ENCODE measurements around the gene PPP4R2.
A peak's percentile ranks its signal among the peaks of the same experiment; 100 is the strongest.

Gene PPP4R2

DNA sequence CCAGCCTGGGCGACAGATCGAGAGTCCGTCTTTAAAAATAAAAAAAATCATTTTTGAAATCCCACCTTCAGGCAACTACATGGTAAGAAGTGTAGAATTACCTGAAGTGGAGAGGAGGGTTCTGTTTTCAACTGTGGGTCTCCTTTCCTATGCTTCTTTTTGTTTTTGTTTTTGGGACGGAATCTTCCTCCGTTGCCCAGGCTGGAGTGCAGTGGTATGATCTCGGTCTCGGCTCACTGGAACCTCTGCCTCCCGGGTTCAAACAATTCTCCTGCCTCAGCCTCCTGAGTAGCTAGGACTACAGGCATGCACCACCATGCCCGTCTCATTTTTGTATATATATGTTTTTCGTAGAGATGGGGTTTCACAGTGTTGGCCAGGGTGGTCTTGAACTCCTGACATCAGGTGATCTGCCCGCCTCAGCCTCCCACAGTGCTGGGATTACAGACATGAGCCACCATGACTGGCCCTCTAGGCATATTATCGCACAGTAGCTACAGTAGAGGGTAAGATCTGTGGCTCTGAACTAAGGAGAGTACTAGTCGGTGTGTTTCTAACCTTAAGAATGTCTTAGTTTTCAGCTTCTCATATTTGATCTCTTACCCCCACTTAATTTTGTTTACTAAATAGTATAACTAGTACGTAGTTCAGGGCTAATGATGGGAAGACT lies 73.3 kb downstream of the PPP4R2 start:
- no peak for DNase-seq (ENCODE audit: low read depth in 2 of 2)

DNA sequence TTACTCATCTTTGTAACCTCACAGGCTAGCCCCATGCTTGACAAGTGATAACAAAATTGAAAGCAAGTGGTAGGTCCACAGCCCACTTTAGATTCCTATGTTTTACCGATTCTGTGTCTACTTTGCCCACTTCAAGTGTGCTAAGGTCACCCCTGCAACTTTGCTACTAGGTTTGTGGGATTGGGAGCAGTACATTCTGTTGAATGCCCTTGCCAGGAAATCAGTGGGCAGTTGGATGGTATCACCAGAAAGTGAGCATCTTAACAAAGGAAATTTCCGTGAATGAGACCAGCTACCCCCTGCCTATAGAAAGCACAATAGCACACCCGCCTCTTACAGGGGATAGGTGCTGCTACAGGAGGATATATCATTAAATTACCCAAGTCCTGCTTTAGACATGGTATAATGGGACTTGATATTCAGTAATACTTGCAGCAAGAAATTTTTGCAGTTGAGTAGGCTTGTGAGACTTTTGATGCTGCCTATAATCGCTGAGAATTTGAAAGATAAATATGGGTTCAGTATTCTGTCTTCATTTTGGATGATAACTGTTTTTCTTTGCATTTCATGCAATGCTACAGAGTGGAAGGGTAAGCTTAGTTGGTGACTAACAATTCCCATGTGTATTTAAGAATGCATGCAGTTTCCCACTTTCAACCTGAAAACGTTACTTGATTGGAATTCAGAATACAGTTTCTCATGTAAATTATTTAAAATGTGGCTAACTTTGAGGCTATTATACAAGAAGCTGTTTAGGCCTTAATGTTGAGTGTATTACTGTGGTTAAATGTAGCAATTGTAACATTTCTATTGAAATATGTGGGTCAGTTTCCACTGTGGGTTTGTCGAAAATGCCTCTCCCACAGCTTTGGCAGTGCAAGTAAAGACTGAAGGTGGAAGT lies 74.3 kb downstream of the PPP4R2 start:
- DNase-seq (ENCODE audit: low read depth in 2 of 2): no peak

GRCh38 chr3:73071952-73072351 lies 75.3 kb downstream of the PPP4R2 start:
- no peak for DNase-seq (ENCODE audit: low read depth in 2 of 2)

DNA sequence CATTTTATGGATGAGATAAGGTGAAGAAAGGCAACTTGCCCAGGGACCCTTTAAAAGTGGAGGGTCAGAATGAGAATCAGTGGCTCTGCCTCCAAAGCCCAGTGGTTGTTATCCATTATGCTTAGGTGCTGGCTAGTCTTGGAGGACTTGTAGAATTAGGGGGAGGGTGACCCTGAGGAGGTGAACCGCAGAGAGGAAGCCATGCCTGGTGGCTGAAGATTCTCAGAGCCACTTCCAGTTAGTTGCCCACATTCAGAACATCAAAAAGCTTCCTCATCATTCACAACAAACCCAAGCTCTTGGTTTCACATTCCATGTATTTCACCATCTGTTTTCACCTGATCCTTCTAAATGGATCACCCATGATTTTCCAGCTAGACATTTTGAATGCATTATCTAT lies 76.0 kb downstream of the PPP4R2 start:
- DNase-seq (ENCODE audit: low read depth in 2 of 2): no peak

GRCh38 chr3:73073091-73073707 lies 76.6 kb downstream of the PPP4R2 start:
- DNase-seq (ENCODE audit: low read depth in 2 of 2): no peak

GRCh38 chr3:73074781-73075180 lies 78.2 kb downstream of the PPP4R2 start:
- DNase-seq (ENCODE audit: low read depth in 2 of 2): no peak

DNA sequence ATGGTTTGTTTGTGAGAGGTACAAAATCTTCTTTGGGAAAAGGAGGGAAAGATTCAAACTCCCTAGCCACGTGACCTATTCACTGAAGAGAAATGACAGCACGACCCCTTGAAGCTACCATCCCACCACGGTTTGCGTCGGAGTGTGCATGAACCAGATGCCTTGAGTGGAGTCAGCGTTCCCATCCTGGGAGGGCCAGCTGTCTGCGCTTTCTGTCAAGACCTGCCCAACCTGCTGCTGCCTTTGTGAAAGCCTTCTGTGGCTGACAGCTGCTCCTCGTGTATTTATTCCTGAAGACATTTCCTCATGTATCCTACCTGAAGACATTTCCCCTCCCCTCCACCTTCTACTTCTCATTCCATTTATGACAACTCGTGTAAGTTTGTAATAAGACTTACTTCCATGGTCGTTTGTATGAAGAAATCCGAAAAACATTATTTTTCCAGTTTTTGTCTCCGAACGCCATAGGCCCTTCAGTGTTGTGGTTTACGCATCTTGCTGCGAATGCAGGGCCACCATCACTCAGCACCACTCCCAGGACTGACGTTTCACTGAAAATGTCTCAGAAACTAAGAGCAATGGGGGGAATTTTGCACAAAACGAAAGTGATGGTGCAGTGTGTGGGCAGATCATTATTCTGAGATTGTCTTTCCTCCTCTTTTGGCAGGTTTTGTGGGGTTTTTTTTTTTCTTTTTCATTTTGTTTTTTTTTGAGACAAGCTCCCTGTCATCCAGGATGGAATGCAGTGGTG lies 83.8 kb downstream of the PPP4R2 start:
- peak in 1 of 2 donors; percentile 8 for DNase-seq (ENCODE audit: low read depth in 2 of 2)

DNA sequence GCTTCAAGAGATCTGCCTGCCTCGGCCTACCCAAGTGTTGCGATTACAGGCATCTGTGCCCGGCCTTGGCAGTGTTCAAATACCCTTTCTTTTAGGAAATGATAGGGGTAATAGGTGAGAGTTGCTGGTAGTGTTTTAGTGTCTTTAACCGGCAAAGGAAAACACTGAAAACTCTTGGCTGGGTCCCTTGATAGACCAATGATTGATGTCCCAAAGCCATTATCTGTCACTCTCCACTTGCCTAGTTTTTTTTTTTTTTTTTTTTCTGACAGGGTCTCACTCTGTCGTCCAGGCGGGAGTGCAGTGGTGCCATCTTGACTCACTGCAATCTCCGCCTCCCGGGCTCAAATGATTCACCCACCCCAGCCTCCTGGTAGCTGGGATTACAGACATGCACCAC lies 84.5 kb downstream of the PPP4R2 start:
- DNase-seq (ENCODE audit: low read depth in 2 of 2): no peak

DNA sequence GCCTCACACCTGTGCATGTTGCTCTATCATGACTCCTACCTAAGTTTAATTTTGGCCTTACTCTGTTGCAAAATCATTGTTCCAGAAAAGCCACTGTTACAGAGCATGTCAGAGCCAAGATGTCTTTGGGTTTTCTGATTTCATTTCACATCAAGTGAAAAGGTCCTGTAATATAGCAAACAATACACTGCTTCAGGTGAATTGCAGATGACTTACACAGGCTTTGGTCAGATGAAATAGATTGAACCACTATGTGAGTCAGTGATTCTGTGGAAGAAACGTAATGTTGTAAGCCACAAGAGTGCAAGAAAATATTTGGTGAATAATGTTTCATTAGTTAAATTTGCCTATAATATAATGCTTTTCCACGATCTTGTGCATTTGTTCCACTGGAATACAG lies 87.6 kb downstream of the PPP4R2 start:
- DNase-seq (ENCODE audit: low read depth in 2 of 2): no peak

- DNase-seq (ENCODE audit: low read depth in 2 of 2): peak; percentile 14 to 22
These were observed 89.5 kb downstream of the PPP4R2 start for GRCh38 chr3:73086071-73086494.

GRCh38 chr3:73094129-73094528 lies 97.5 kb downstream of the PPP4R2 start:
- no peak for DNase-seq (ENCODE audit: low read depth in 2 of 2)

- DNase-seq (ENCODE audit: low read depth in 2 of 2): no peak
These were observed 98.3 kb downstream of the PPP4R2 start for GRCh38 chr3:73094951-73095350.

DNA sequence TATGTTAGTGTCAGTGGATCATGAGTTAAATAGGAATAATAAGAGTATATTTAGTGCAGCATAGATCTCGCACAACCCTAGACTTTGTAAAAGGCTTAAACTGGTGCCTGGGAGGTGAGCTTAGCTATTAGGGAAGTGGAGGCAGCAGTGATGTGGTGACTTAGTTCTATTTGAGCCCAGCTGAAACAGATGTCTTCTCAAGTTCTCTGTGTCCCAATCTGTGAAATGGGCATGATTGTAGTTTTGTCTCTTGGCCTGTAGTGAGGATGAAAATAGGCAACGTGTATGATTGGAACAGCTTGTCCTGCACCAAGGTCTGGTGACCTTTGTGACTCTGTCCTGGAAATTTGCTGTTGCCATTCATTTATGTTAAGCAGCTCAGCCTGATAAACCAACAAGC lies 99.6 kb downstream of the PPP4R2 start:
- no peak for DNase-seq (ENCODE audit: low read depth in 2 of 2)

DNA sequence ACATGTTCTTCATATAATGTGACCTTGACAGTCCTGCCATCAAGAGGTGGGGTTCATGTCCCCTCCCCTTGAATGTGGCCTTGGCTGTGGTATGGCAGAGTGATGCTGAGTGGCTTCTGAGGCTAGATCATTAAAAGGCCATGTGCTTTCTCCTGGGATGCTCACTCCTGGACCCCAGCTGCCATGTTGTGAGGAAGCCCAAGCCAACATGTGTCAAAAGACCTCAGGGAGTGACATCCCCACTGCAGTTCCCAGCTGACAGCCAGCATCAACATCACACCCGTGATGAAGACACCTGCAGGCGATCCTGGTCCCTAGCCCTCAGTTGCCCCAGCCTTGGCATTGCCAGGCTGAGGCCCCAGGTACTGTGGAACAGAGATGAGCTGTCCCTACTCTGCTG lies 101.4 kb downstream of the PPP4R2 start:
- DNase-seq (ENCODE audit: low read depth in 2 of 2): no peak

GRCh38 chr3:73098873-73099272 lies 102.3 kb downstream of the PPP4R2 start:
- no peak for DNase-seq (ENCODE audit: low read depth in 2 of 2)

- peak; percentile 58 to 76 for DNase-seq (ENCODE audit: low read depth in 2 of 2)
These were observed 104.3 kb downstream of the PPP4R2 start for GRCh38 chr3:73100741-73101559.

DNA sequence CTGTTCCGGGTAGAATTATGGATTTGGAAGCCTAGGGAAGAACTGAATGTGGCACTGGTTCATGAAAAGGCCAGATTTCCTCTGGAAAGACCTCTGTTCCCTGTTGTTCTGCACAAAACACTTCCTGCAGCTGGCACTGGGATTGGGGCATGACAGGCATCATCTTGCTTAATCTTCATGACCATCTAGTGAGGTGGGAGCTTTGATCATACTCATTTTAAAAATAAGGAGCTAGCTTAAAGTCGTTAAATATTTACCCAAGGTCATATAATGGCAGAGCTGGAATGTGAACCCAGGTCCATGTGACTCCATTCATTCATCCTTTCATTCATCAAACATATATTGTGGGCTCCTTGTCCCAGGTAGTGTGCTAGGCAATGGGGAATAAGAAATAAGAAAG lies 105.3 kb downstream of the PPP4R2 start:
- no peak for DNase-seq (ENCODE audit: low read depth in 2 of 2)

DNA sequence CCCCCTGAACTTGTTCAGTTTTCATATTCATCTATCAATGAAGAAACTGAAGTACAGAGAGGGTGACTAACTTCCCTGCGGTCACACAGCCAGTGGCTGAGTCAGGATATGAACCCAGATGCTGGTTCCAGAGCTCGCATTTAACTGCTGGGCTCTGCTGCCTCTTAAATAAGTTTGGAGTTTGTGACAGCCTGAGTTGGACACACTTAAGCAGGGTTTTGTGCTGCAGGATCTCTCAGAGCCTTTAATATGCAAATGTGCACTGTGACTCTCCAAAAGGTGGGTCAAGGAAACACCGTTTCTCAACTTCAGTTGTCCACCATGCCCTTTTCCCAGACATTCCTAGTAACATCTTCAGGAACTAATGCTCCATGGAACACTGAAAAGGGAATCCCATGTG lies 110.6 kb downstream of the PPP4R2 start:
- DNase-seq (ENCODE audit: low read depth in 2 of 2): no peak

DNA sequence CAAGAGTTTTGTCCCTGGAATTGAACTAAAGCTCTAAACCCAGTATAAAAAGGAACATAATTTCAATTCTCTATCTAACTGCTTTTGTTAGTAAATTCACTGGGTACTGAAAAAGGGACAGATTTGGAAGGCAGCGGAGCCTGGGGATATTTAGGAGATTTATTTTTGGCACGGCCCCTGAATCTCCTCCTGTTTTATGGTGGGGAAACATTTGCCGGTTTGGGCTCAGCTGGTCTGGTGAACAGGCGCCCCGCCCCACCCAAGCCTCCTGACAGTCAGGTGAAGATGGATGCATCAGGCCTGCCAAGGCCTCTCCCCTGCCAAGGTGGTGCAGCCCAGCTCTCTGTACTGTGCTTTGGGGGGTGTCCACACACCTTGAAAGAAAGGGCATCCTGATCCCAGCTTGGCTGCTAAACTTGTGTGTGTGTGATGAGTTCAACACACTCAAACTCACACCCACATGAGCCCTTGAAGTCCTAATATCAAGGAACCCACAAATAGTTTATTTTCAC lies 111.1 kb downstream of the PPP4R2 start:
- no peak for DNase-seq (ENCODE audit: low read depth in 2 of 2)

- DNase-seq (ENCODE audit: low read depth in 2 of 2): no peak
These were observed 112.1 kb downstream of the PPP4R2 start for GRCh38 chr3:73108750-73109149.

- no peak for DNase-seq (ENCODE audit: low read depth in 2 of 2)
These were observed 113.9 kb downstream of the PPP4R2 start for GRCh38 chr3:73110530-73110929.
